Activated naive CD4-positive, alpha-beta T cell treated with Interleukin-2 at 50 U/mL for 16 hours (primary cell): ENCODE results near the gene IP6K3.

ENCODE experiments used
- DNase-seq: peaks from one replicate; pipeline ENCODE4 v3.0.0-alpha.2; 2020

IP6K3 gene

GRCh38 chr6:33746651-33747100 lies at the start of gene IP6K3:
Gene IP6K3 (minus strand): TSS chr6:33746905. CDS start chr6:33735476, 11,429 bp downstream.
- DNase-seq = no peak

- no peak for DNase-seq
Observed at GRCh38 chr6:33794910-33795623, 48.4 kb upstream of the IP6K3 start.

- DNase-seq = no peak
Observed at GRCh38 chr6:33792981-33793380, 46.3 kb upstream of the IP6K3 start.

GRCh38 chr6:33791620-33792019 lies 44.9 kb upstream of the IP6K3 start:
- DNase-seq = no peak

GRCh38 chr6:33790910-33791309 lies 44.2 kb upstream of the IP6K3 start:
- DNase-seq = no peak

GRCh38 chr6:33790379-33790778 lies 43.7 kb upstream of the IP6K3 start:
- no peak for DNase-seq

GRCh38 chr6:33789550-33789895 lies 42.8 kb upstream of the IP6K3 start:
- DNase-seq = no peak

GRCh38 chr6:33788694-33789549 lies 42.2 kb upstream of the IP6K3 start, which contains the start of gene LEMD2:
Gene LEMD2 (minus strand): TSS chr6:33789130. CDS start chr6:33789116, 14 bp downstream.
- DNase-seq = peak; percentile 96

- peak; percentile 62 for DNase-seq
Observed at GRCh38 chr6:33787954-33788693, 41.4 kb upstream of the IP6K3 start.

GRCh38 chr6:33787346-33787953 lies 40.7 kb upstream of the IP6K3 start:
- DNase-seq = no peak

GRCh38 chr6:33786736-33787135 lies 40.0 kb upstream of the IP6K3 start:
- DNase-seq = no peak

GRCh38 chr6:33785778-33786177 lies 39.1 kb upstream of the IP6K3 start:
- DNase-seq = no peak

- DNase-seq = no peak
Observed at GRCh38 chr6:33784787-33785186, 38.1 kb upstream of the IP6K3 start.

- no peak for DNase-seq
Observed at GRCh38 chr6:33783781-33784520, 37.2 kb upstream of the IP6K3 start.

GRCh38 chr6:33782561-33782960 lies 35.9 kb upstream of the IP6K3 start:
- no peak for DNase-seq

- no peak for DNase-seq
Observed at GRCh38 chr6:33781131-33781975, 34.6 kb upstream of the IP6K3 start.

- DNase-seq = no peak
Observed at GRCh38 chr6:33779895-33780294, 33.2 kb upstream of the IP6K3 start.

- DNase-seq = no peak
Observed at GRCh38 chr6:33779290-33779689, 32.6 kb upstream of the IP6K3 start.

GRCh38 chr6:33778444-33779121 lies 31.9 kb upstream of the IP6K3 start:
- DNase-seq = no peak
